HL-60 (cell line): ENCODE results near the gene TTLL3.

Source experiments
- DNase-seq, 2 experiments: peaks; one replicate each; pipeline ENCODE4 v3.0.0-alpha.2; 2010 to 2020; ENCODE audit warnings: low read depth in 1 of 2, low spot score in 1 of 2
- H3K27ac ChIP-seq: fragments of 250-450 bp; sonication (Bioruptor Pico); replicated peaks from 2 replicates; pipeline ENCODE4 v1.5.1; 2020; ENCODE audit warnings: mild to moderate bottlenecking, moderate library complexity
- H3K27me3 ChIP-seq: fragments of 250-450 bp; sonication (Bioruptor Pico); 2 replicates; pipeline ENCODE4 v1.5.1; 2021; ENCODE audit warnings: mild to moderate bottlenecking, moderate library complexity; ENCODE audit not compliant: insufficient read depth, poor library complexity, severe bottlenecking
- H3K4me3 ChIP-seq: replicated peaks from 2 replicates; pipeline ENCODE4 v1.5.1; 2011; ENCODE audit warnings: mild to moderate bottlenecking, control low read depth, low read length; ENCODE audit not compliant: insufficient read depth
- GABPA ChIP-seq: IDR thresholded peaks from 2 replicates; pipeline ENCODE4 v1.6.1; 2012; ENCODE audit warnings: low read depth
- POLR2AphosphoS5 ChIP-seq: IDR thresholded peaks from 2 replicates; pipeline ENCODE4 v1.6.1; 2012; ENCODE audit warnings: low read depth
- REST ChIP-seq: IDR thresholded peaks from 2 replicates; pipeline ENCODE4 v1.6.1; 2012; ENCODE audit warnings: low read depth; ENCODE audit not compliant: insufficient replicate concordance
- SPI1 ChIP-seq: IDR thresholded peaks from 2 replicates; pipeline ENCODE4 v1.6.1; 2012; ENCODE audit warnings: low read depth, mild to moderate bottlenecking, borderline replicate concordance
- TF ChIP-seq, protein P1 (sequence below): IDR thresholded peaks from one replicate; pipeline ENCODE4 v1.5.1; 2011; ENCODE audit warnings: low read length, control low read depth, inconsistent platforms; ENCODE audit not compliant: insufficient read depth

Gene TTLL3

DNA sequence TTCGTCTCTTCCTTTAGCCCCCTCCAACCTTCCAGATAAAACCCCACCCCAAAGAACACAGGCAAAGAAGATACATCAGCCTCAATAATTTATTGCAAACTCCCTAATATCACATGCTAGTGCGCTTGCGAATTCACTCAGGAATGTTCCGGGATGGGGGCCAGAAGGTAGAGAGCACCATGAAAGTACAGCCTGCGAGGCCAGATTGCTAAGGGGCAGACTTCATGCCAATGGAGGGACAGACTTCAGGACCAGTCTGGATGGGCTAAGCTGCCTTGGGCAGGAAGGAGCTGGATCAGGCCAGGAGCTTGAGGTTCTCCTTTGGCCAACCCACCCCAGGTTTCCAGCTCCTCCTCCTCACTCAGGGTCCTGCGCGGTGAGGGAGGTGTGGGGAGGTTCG, 56.6 kb downstream of the TTLL3 start:
- H3K27me3 ChIP-seq: no peaks in the 10 kb centered on the region
- TF ChIP-seq GABPA: no peak
- no peak for TF ChIP-seq REST
- TF ChIP-seq, protein P1, sequence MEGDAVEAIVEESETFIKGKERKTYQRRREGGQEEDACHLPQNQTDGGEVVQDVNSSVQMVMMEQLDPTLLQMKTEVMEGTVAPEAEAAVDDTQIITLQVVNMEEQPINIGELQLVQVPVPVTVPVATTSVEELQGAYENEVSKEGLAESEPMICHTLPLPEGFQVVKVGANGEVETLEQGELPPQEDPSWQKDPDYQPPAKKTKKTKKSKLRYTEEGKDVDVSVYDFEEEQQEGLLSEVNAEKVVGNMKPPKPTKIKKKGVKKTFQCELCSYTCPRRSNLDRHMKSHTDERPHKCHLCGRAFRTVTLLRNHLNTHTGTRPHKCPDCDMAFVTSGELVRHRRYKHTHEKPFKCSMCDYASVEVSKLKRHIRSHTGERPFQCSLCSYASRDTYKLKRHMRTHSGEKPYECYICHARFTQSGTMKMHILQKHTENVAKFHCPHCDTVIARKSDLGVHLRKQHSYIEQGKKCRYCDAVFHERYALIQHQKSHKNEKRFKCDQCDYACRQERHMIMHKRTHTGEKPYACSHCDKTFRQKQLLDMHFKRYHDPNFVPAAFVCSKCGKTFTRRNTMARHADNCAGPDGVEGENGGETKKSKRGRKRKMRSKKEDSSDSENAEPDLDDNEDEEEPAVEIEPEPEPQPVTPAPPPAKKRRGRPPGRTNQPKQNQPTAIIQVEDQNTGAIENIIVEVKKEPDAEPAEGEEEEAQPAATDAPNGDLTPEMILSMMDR: no peak
- TF ChIP-seq POLR2AphosphoS5: no peak
- TF ChIP-seq SPI1: no peak
- H3K27ac ChIP-seq: no peak overlapping the region
- no peak overlapping the region for H3K4me3 ChIP-seq
- DNase-seq: no peak

DNA sequence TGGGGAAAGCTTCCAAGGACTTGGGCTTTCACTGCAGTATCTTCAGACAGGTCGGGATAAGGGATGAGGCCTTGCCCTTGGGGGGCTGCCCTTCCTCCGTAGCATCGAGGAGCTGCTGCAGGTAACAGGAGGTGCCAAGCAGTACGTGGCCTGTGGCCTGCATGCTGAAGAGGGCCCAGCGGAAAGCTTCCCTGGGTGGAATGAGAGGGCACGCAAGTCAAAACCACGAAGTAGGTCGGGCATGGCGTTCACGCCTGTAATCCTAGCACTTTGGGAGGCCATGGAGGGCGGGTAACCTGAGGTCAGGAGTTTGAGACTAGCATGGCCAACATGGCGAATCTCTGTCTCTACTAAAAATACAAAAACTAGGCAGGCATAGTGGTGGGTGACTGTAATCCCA, 57.0 kb downstream of the TTLL3 start:
- no peak for TF ChIP-seq REST
- TF ChIP-seq, protein P1: no peak
- no peak for TF ChIP-seq SPI1
- no peak for TF ChIP-seq POLR2AphosphoS5
- no peak for TF ChIP-seq GABPA
- H3K27ac ChIP-seq: no peak overlapping the region
- no peaks in the 10 kb centered on the region for H3K27me3 ChIP-seq
- no peak for DNase-seq
- no peak overlapping the region for H3K4me3 ChIP-seq

DNA sequence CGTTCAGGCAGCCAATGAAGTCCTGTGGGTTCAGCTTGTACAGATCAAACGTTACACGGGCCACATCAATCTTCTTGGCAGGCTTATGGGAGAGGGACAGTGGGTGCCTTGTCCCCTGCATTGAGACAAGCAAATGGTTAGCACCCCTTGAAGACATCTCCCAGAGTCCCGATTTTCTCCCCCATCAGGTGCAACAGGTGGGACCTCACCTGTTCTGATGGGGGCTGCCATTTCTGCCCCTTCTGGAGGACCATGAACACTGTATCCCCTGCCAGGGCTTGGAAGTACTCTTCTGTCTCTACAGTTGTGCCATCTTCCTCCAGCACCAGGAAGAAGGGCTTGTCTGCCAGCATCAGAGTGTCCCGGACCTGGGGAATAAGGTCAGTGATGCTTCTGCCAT, 59.9 kb downstream of the TTLL3 start:
- no peak overlapping the region for H3K27ac ChIP-seq
- no peak overlapping the region for H3K4me3 ChIP-seq
- TF ChIP-seq SPI1: no peak
- no peak for TF ChIP-seq GABPA
- no peak for TF ChIP-seq REST
- TF ChIP-seq POLR2AphosphoS5: no peak
- TF ChIP-seq, protein P1: no peak
- DNase-seq: no peak
- H3K27me3 ChIP-seq: no peaks in the 10 kb centered on the region
